H1 (cell line): ENCODE results near the gene CMIP. TPM values are rescaled to one million over a fixed set of nuclear protein-coding genes. Genes with fewer than 3 reads are reported as not detected.

Experiments
- CBX5 ChIP-seq: fragments of 300-800, 300-1000 bp; sonication (generic); IDR thresholded peaks from 2 replicates; pipeline ENCODE4 v1.7.1; 2016; ENCODE audit warnings: antibody characterized with exemption, low read length, low read depth
- POU5F1 ChIP-seq: IDR thresholded peaks from 2 replicates; pipeline ENCODE4 v1.6.1; 2011; ENCODE audit warnings: low read depth, mild to moderate bottlenecking, low read length, moderate library complexity
- SP4 ChIP-seq: IDR thresholded peaks from 2 replicates; pipeline ENCODE4 v1.6.1; 2012; ENCODE audit warnings: low read length, inconsistent platforms
- SRF ChIP-seq: IDR thresholded peaks from 2 replicates; pipeline ENCODE4 v1.6.1; 2011; ENCODE audit warnings: mild to moderate bottlenecking, low read depth, low read length, moderate library complexity
- polyA plus RNA-seq, 7 experiments: library from polyadenylated mRNA; depleted of rRNA in 3 of 7; stranded (reverse) in 5 of 7; unstranded in 2 of 7; fragments of >200 nt in 5 of 7; fragments of 200-250 nt in 2 of 7; gene quantifications; 1 replicate in 5 of 7; 2 replicates in 1 of 7; 4 replicates in 1 of 7; pipeline versions ENCODE4 v1.2.1 to v1.2.3, GENCODE V29; 2011 to 2013; ENCODE audit warnings: missing spikeins in 2 of 7, mixed read lengths in 2 of 7
- total RNA-seq: library from RNA; stranded (reverse); fragmentation: NEBNext Ultra II Directional; extraction: Animal tissue kit (Norgen Biotek cat#: 25700); gene quantifications from 2 replicates; pipeline ENCODE4 v1.2.1, GENCODE V29; 2021

The CMIP gene
- total and polyA plus RNA-seq, 2 of the 8 experiments (the other 6 are each of a cell fraction or from before 2014, with no cell fraction given) = 7.9 to 53.2 TPM

DNA sequence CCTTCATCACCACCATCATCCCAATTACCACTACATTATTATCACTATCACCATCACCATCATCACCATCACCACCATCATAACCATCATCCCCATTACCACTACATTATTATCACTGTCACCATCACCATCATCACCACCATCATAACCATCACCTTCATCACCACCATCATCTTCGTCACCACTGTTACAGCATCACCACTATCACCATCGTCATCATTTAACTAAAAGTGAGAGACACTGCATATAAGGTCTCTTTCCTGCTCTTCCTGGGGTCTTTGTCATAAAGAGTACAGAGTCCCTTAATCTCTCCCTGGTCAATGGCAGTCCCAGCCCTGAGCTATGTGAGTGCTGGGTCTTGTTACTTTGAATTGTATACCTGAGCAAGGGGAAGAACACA lies 133.5 kb downstream of the CMIP start (continued):
- TF ChIP-seq CBX5 (no peak), SRF (no peak), SP4 (no peak), POU5F1 (no peak)
